Activated naive CD4-positive, alpha-beta T cell treated with anti-CD3 and anti-CD28 coated beads, Interleukin-2, amount 50 U/mL, for 16 hours (primary cell): ENCODE results near the gene SLC22A2.

Experiments used
- DNase-seq: peaks from one replicate; pipeline ENCODE4 v3.0.0-alpha.2; 2020

Gene SLC22A2

DNA sequence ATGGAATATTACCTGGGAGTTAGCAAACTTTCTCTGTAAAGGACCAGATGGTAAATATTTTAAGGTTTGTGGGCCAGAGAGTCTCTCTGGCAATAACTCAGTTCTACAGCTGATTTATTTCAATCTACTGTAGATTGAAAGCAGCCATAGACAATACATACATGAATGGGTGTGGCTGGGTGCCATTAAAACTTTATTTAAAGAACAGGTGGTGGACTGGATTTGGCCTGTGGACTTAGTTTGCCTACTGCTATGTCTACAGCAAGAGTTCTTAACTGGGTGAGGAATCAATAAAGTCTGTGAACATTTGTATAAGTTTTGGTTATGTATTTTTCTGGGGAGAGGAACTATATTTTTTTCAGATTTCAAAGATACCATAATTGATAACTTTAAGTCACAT is 55.1 kb downstream of the SLC22A2 start:
- no peak for DNase-seq

GRCh38 chr6:160203076-160203475 is 55.5 kb downstream of the SLC22A2 start:
- DNase-seq = no peak

- DNase-seq = no peak
Measured at GRCh38 chr6:160202411-160202810, 56.2 kb downstream of the SLC22A2 start.

GRCh38 chr6:160201061-160201460 is 57.6 kb downstream of the SLC22A2 start:
- no peak for DNase-seq

- DNase-seq = no peak
Measured at GRCh38 chr6:160198606-160199211, 59.9 kb downstream of the SLC22A2 start.

DNA sequence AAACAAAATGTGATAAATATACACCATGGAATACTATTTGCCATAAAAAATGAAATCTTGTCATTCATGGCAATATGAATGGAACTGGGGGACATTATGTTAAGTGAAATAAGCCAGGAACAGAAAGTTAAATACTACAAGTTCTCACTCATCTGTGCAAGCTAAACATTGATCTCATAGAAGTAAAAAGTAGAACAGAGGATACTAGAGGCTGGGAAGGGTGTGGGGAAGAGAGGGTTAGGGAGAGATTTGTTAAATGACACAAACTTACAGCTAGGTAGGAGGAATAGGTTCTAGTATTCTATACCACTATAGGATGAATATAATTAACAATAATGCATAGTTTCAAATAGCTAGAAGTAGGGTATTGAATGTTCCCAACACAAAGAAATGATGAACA is 61.0 kb downstream of the SLC22A2 start:
- no peak for DNase-seq

- no peak for DNase-seq
Measured at GRCh38 chr6:160194808-160195207, 63.8 kb downstream of the SLC22A2 start.

- no peak for DNase-seq
Measured at GRCh38 chr6:160192840-160193239, 65.8 kb downstream of the SLC22A2 start.

GRCh38 chr6:160190973-160191372 is 67.6 kb downstream of the SLC22A2 start:
- DNase-seq = no peak

- DNase-seq = no peak
Measured at GRCh38 chr6:160190081-160190480, 68.5 kb downstream of the SLC22A2 start.

DNA sequence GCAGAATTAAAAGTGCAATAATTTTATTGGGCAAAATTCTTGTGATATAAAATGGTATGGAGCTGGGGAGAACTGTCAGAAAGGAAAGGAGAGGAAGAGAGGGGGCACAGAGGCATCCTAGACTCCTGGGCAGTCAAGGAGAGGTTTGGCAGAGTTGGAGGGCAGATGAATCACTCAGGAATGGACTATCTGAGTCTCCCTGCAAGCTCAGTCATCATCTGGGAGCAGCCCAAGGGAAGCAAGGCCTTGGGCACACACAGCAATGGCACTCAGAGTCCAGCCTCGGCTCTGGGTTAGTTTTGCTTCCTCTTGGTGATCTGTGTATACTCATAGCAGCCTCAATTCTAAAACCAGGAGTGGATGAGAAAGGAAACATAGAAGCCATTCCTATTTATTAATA is 69.8 kb downstream of the SLC22A2 start:
- no peak for DNase-seq

DNA sequence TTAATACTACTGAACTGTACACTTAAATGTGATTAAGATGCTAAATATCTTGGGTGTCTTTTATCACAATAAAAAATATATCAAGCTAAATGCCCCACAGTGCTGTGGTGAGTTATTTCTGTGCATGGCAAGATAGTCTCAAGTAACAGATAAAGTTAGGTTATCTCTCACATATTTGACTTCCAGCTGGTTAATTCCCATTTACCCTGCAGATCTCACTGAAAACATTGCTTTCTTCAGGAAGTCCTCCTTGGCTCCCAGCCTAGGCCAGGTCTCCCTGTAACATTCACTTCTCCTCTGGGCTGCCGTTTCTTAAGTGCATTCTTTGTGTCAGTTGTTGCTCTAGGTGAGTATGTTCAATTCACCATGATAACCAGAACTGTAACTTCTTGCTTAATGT is 77.9 kb downstream of the SLC22A2 start:
- DNase-seq = no peak

GRCh38 chr6:160178271-160178670 is 80.3 kb downstream of the SLC22A2 start:
- no peak for DNase-seq

- DNase-seq = no peak
Measured at GRCh38 chr6:160177220-160177619, 81.4 kb downstream of the SLC22A2 start.

DNA sequence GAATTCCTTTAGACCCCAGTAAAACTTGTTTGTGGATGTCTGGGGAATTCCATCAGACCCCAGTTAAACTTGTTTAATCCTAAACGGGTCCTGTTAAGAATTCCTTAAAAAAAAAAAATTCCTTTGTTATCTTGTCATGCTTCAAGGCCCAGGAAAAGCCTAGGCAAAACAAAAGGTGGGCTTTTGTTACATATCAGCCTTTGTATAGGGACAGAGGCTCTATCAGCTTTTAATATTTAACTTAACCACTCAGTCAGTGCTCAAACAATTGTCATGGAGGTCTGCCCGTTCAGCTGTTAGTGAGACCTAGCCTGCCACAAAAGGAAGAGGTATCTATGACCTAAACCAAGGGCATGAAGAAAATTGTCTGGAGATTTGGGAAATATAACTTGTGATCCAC is 83.9 kb downstream of the SLC22A2 start:
- no peak for DNase-seq

GRCh38 chr6:160173806-160174527 is 84.7 kb downstream of the SLC22A2 start:
- no peak for DNase-seq

DNA sequence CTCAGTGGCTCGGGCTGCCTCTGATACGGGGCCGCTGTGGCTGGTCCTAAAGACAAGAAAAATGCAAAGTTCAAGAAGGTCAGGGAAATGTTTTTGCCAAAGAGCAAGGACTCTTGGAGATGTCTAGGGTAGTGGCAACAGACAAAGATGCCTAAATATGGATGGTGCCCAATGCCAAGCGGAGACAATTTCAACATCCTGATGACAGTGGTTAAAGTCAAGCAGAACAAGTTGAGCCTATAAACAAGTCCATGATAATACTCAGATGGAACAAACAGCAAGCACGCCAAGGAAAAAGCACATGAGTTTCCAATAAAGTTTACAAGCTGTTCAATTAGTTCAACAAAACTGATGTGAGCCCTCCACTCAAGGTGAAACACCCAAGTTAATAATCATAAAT is 85.9 kb downstream of the SLC22A2 start:
- no peak for DNase-seq

GRCh38 chr6:160170018-160170680 is 88.5 kb downstream of the SLC22A2 start:
- no peak for DNase-seq

GRCh38 chr6:160167604-160168399 is 90.8 kb downstream of the SLC22A2 start:
- DNase-seq = no peak
